HG02938 (cell line): ENCODE measurements around the gene KAT7.
"Not testable (repeated sequence)": the region's sequence is repeated elsewhere in the genome, so short reads cannot be mapped to it uniquely, and the experiment has no call there.

Source experiments
- ATAC-seq: cut with Tn5 transposase; IDR thresholded peaks from one replicate; pipeline ENCODE4 v1.9.1; 2021; ENCODE audit warnings: mild to moderate bottlenecking, moderate library complexity; ENCODE audit not compliant: unreplicated experiment

Gene KAT7

DNA sequence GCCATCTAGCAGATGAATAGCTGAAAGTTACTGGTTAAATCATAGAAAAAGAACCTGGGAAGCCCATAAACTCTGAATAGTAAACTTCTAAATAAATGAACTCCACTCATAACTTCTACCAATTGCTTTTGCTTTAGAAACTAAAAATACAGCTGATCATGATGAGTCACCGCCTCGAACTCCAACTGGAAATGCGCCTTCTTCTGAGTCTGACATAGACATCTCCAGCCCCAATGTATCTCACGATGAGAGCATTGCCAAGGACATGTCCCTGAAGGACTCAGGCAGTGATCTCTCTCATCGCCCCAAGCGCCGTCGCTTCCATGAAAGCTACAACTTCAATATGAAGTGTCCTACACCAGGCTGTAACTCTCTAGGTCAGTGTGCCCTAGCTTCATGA lies 9.7 kb downstream of the KAT7 start:
- ATAC-seq: no peak

DNA sequence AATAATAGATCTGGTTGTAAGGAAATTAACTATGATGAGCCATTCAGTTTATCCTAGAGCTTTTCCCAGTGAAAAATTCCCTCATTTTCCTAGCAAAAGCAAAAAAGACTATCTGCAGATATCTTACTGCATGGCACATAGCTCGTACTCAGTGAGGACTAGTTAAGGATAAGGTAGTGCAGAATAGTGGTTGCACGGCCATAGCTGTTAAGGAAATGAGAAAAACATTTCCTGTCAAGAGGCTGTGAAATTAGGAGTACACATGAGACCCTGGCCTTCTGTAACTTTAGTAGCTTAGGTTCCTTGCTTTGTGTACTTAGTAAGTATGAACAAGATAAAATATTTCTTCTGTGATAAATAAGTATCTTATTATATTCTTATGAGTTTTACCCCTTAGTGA lies 10.3 kb downstream of the KAT7 start:
- ATAC-seq: no peak

DNA sequence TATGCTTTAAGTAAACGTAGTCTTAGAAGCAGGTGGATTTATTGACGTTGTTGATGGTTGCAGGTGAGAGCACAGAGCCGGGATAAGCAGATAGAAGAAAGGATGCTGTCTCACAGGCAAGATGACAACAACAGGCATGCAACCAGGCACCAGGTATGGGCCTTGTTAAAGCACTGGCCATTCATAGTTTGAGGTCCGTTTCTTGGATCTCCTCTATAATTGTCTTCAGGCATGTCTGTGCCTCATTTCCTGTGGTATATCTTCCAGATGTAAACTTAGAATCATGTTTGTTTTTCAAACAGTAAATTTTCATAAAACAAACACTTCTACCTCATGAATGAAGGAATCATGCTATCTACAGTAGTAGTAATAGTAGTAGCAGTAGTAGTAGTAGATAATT lies 20.6 kb downstream of the KAT7 start:
- ATAC-seq: no peak

DNA sequence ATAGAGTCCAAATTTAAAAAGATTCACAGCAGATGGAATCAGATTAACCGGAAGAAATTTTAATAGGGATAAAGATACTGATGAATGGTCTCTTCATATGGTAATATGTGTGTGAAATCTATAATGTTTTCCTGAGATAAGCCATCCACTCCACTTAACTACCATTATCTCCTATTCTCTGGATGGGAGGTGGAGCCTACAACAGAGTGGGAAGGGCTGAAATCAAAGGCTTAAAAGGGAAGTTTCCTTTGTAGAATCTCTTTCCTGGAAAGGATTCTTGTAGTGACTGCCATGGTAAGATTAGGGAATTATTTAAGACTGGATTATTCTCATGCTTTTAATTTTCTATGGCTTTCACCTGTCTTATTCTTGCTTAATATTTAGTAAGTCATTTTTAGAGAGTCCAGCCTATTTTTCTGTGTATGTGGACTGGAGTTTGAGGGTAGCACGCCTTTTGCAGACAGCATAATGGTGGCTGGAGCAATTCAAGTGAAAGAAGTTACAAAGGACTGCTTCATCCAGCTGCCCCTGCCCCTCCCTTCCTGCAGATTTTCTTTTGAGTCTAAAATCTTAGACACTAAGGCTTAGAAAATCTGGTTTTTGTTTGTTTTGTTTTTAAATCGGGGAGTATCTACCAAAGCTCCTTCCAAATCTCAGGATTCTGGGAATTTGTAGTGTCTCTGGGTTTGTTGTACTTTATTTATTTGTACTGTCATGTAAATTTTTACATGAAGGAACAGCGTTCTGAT lies 26.5 kb downstream of the KAT7 start:
- no peak for ATAC-seq

DNA sequence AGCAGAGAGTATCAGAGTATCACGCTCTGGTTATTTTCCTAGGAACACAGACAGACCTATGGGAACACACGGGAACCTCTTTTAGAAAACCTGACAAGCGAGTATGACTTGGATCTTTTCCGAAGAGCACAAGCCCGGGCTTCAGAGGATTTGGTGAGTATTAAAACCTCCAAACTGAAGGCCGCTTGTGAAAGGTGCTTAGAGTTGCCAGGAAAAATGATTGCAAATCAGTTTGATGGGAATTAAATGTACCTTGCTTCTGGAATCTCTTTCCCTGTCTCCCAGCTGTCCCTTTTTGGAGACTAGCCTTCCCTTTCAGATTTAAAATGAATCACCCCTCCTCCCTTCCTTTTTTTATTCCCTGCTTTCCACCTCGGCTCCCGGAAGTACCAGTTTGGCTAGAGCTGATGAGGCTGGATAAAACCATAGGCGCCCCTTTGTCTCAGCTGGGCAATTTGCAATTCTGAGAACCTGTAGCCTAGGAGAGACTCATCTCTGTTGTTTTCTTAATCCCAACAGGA lies 27.3 kb downstream of the KAT7 start:
- no peak for ATAC-seq

DNA sequence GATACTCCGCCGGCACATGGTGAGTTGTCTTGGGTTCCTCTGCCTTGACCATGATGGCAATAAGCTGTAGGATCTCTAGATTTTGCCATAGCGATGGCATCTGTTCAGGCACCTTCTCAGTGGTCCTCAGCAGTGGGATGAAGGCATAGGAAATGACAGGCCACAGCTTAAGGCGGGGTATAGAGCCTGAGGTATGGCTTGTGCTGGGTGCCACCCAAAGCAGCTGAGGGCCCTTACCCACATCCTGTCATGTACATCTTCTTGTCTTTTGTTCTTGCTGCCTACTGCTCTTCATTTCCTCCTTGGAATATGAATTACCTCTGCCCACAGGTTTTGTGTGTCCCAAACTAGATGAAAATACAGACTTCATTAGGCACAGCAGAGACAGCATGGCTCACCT lies 29.5 kb downstream of the KAT7 start:
- no peak for ATAC-seq

DNA sequence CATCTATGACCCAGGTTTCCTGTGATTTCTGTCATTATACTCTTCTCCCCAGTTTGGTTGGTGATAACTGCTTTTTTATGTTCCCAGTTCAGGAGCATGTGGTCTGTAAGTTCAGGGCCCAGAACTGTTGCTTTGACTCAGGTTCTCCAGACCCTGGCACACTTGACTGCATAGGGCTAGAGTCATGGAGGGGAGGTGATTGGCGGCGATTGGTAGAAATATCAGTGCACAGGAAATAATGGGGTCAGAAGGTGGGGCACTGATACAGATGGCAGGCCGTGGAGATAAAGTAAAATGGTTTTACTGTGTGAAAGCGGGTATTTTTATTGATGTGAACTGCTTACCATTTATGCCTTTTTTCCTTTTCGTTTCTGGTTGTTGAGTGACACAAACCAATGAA lies 30.7 kb downstream of the KAT7 start:
- ATAC-seq: no peak

DNA sequence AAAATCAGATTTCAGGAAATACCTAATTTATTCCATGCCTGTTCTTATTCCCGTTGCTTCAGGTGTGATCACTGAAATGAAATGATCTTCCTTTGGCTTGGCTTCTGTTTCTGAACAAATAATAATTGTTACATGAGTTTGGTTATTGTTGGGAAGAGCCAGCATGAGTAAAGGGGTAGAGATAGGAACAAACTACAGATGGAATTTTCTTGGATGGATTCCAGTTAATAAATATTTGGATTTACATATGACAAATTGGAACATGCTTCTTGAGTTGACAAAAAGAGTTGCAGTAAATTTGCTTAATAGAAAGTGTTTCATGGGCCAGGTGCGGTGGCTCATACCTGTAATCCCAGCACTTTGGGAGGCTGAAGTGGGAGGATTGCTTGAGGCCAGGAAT lies 31.2 kb downstream of the KAT7 start:
- ATAC-seq: no peak

DNA sequence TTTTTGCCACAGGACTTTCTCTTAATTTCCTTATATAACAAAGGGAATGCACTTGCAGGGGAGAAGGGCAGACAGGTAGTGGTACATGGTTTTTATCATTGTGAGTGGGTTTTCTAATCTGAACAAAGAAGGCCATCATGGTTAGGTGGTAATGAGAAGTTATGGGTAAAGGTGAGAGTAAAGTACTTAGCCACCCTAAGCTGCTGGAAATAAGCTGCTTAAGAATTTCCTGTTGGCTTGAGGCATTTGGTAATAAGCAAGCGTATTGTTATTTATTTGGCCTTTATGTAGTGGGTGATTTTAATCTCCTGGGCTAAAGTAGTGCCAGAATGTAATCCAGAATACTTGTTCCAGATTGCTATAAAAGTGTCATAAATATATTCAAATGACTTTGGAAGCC lies 32.3 kb downstream of the KAT7 start:
- ATAC-seq: no peak

DNA sequence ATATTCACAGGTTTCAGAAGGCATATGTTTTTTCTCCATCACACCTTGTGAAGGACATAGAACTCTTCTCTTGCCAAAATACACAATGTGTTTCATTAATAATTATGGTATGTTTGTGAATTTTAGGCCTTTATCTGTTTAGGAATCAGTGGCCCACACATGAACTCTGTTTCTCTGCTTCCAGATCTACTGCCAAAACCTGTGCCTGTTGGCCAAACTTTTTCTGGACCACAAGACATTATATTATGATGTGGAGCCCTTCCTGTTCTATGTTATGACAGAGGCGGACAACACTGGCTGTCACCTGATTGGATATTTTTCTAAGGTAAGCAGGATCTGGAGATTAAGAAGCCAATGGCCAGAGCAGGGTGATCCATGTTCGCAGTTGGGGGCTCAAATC lies 33.0 kb downstream of the KAT7 start:
- no peak for ATAC-seq

DNA sequence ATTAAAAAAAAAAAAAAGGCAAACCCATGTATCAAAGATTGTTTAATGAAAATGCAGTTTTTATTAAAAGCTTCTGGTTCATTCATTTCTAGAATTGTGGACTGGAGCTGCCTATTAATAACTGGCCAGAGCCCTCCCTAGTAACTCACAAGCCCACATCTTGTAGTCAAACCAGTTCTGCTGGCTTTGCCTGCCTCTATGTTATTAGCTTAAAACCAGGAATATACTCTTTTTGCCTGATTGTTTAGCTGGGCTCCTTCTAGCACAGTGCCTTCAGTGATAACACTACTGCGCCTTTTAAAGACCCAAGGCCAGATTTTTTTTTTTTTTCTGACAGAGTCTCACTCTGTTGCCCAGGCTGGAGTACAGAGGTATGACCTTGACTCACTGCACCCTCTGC lies 33.4 kb downstream of the KAT7 start:
- ATAC-seq: no peak

DNA sequence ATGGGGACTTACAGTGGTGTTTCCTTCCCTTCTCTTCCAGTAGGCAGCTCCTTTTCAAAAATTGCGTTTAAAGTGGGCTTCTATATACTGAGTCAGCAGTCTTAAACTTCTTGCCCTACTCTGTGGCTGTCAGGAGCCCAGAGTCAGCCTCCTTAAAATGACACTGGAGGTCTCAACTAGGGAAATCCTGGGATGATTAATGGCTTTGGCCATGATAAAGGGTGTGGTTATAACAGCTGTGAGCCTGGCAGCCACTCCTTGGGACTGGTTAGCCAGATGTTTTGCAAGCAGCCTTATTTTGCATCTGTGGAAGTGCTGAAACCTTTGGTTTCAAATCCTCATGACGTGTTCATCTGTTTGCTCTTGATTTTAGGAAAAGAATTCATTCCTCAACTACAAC lies 34.3 kb downstream of the KAT7 start:
- no peak for ATAC-seq

DNA sequence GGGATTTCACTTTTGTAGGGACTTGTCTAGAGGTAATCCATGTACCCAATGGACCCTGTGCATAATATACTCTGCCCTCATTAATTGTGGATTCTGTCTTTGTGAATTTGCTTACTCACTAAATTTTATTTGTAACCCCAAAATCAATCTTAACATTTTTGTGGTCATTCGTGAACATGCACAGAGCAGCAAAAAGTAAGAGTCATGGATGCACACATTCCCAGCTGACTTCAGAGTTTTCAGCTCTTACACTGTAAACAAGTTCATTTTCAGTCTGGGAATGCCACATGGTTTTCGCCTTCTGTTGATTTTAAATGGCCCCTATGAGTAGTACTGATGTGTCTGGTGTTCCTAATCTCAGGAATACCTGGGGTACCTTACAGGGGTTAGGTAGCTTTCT lies 35.1 kb downstream of the KAT7 start:
- no peak for ATAC-seq

DNA sequence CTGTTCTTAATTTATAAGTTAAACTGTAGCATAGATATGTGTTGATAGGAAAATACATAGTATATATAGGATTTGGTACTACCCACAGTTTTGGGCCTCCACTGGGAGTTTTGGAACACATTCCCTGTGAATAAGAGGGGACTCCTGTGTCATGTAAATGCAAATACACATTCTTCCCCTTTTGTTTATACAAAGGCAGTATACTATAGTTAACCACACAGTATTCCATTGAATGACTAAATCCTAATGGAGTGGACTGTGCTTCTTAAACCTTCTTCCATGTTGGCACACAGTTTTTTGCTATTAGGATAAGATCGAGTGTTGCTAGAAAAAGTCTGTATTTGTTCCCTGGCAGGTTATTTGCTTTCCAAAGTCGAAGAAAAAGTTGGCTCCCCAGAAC lies 37.2 kb downstream of the KAT7 start:
- no peak for ATAC-seq

DNA sequence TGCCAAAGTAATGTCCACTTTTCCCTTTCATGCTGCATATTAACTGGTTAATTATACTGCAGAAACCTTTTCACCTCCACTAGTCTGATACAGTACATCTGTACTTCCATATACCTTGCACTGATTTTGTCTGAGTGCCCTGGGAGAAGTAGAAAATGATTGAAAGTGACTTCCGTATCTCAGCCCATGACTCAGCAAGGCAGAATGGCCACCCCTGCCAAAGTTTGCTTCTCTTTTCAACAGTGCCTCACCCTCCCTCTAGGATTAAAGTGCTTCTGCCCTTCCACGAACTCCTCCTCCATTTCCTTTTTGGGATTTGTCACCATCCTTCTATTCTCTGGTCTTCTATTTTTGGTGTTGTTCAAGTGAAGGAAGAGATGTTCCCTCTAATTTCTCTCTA lies 39.8 kb downstream of the KAT7 start:
- ATAC-seq: not testable (repeated sequence)

DNA sequence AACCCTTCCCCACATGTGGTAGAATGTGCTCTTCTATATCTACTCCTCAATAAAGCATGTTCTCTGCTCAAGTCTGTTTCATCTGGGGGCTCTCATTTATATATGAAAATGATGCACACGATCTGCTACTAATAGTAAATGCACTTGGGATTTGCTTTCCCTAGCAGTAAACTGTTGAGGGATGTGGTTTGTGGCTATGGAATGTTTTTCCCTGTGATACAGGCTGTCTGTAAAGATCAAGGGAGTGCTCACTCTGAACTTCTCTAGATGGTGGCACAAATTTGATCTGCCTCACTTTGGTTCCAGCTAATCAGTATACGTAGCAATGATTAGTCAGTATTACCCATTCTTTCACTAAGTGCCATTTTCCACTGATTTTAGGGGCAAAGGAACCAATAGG lies 40.5 kb downstream of the KAT7 start:
- ATAC-seq: no peak

DNA sequence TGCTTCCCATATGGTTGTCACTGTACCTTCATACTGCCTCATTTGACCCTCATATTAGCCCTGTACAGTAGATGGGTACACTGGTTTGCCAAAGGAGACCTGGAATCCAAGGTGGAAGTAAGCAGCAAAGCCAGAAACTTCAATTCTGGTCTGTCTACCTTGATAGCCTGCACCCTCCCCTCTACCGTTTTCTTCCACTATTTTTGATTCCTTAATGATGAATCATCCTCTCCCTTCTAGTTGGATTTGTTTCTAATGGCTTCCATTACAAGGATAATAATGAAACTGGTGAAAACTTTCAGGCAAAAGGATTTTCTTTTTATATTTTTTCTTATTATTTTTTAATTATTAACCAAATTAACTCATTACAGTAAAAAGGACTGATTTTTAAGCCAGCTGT lies 42.1 kb downstream of the KAT7 start:
- ATAC-seq: no peak

DNA sequence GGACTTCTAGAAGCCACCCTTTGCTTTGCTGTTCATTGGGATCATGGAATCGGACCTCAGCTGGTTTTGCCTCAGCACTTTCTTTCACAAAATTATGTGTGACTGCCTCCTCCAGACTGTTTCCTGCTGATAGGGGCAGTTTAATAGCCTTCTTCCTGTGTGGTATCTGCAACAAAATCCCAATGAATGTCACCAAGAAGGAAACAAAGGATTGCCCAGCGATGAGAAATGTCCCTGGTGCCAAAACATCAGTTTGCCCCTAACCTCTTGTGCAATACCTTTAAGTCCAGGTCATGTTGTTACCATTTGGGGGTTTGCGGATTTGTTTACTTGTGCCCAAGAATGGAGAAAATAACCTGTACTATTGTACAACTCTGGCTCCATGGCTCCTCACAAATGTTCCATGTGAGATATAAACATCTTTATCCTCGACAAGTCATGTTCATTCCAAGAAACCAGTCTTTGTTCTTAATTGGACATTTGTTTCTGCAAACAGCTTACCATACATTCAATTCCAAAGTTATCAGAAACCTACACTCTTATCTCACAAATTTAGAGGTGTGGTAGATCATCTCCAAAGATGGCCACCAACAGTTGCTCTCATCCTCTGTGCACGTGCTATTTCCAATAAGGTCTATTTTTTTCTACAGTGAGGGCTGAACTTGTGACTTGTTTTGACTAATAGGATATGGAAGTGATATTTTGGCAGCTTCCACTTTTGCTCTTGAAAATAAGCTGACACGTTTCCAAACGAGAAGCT lies 44.5 kb downstream of the KAT7 start:
- no peak for ATAC-seq

DNA sequence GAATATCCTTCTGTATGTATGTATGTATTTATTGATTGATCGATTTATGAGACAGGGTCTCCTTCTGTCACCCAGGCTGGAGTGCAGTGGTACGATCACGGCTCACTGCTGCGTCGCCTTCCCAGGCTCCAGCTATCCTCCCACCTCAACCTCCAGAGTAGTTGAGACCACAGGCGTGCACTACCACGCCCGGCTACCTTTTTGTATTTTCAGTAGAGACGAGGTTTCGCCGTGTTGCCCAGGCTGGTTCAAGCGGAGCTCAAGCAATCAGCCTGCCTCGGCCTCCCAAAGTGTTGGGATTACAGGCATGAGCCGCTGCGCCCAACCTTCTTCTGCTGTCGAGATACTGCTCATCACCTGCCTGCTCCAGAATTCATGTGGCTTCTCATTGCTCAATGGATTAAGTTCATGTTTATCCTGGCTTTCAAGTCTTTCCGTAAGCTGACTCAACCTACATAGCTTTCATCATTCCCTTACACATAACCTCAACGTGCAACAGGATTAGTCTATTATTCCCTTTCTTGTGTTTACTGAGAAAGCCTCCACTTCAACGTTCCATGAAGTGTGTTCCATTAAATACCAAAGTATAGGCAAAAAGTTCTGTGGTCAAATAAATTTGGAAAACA lies 45.8 kb downstream of the KAT7 start:
- no peak for ATAC-seq

DNA sequence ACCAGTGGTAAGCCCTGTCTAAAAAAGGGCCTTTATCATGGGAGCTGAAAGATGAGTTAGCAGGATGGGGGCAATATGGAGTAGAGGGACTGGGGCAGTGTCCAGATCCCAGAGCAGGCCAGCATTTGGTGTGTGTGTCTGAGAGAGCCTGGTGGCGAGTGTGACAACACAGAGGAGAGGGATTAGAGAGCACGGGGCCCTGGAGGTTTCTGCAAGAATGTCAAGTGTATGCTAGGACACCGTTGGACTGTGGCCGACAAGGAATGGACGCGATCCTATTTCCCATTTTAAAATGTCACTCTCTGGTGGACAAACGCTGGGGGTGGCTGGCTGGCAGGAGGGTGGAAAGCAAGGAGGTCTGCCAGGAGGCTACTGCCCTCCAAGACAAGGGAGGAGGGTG lies 47.0 kb downstream of the KAT7 start:
- no peak for ATAC-seq

DNA sequence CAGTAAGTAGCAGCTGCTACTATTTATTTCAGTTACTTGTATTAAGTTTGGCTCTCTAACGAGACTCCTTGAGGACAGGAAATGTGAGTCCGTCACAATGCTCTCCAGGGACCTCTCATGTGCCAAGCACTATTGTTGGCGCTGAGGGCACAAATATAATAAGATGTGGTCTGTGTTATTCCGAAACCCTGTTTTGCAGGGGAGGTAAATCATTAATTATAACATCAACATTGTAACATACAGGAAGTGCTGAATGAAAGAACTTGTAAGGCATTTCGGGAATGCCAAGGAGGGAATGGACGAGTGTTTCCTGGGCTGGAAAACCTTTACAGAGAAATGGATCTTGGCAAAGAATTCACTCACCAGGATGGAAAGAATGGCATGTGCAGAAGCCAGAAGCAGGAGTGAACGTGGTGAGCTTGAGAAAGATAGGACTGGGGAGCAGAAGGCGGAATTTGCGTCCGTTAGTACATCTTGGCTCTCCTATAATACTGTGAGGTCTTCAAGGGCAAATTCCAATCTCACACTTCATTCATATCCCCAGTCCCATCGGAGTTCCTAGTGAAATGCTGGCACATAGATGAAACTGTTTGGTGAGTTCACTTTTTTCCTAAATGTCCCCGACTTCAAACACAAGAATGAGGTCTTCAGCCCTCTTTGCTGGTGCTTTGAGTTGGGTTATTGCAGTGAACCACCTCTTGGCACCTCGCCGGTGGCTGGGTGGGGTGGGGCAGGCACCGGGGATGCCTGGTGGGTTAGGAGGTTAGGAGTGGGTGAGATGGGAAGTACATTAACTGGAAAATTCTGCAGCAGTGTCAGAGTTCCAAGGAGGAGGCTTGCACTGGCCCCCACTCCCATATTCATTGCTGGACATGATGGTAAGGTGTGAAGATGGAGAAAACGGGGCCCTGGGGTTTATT lies 47.9 kb downstream of the KAT7 start:
- no peak for ATAC-seq
